T-cell (primary cell): Measurements from ENCODE around the gene TAS1R1. TPM values are rescaled to one million over a fixed set of nuclear protein-coding genes. Genes with fewer than 3 reads are reported as not detected.
A peak's percentile ranks its signal among the peaks of the same experiment; 100 is the strongest.

Source experiments
- ATAC-seq, 4 experiments: fragments of 200-7000 bp in 3 of 4; fragments of 150-1000 bp in 1 of 4; cut with Tn5 transposase; replicated peaks in 1 of 4; 1 replicate in 3 of 4; 2 replicates in 1 of 4; pipeline ENCODE4 v1.10.0; 2021; ENCODE audit warnings: moderate library complexity in 3 of 4, mild to moderate bottlenecking in 2 of 4, moderate number of reproducible peaks in 1 of 4
- CTCF ChIA-PET, 2 donors: fragments of 300-600 bp; sonication (Branson Sonifier 250); formaldehyde crosslinking; loops; one replicate each; lab custom pipeline; 2022; ENCODE audit warnings: antibody characterized with exemption in 2 of 2; lab: Charles Lee
- POLR2A ChIA-PET, 2 donors: fragments of 300-600 bp; sonication (Branson Sonifier 250); formaldehyde crosslinking; loops; one replicate each; lab custom pipeline; 2022; ENCODE audit warnings: antibody characterized with exemption in 2 of 2; lab: Charles Lee
- DNase-seq, 35 experiments: peaks; one replicate each; pipeline versions ENCODE4 v3.0.0 to v3.0.0-alpha.2; 2013 to 2023
- H3K27ac ChIP-seq: one replicate; pipeline ENCODE4 v1.5.1; 2013; ENCODE audit warnings: low read length
- H3K27me3 ChIP-seq, 2 experiments: replicated peaks in 1 of 2; 1 replicate in 1 of 2; 2 replicates in 1 of 2; pipeline versions ENCODE4 v1.6.1 to v1.7.0; 2013; ENCODE audit warnings: low read length in 1 of 2, mixed read lengths in 1 of 2; ENCODE audit not compliant: control insufficient read depth in 2 of 2, insufficient read depth in 2 of 2; ENCODE audit errors: extremely low read depth in 1 of 2
- H3K36me3 ChIP-seq, 2 donors: 1 replicate in 1 of 2; 2 replicates in 1 of 2; pipeline versions ENCODE4 v1.6.1 to v1.7.0; 2013; ENCODE audit warnings: low read length in 1 of 2; ENCODE audit not compliant: control insufficient read depth in 2 of 2, insufficient read depth in 1 of 2; ENCODE audit errors: extremely low read depth in 1 of 2
- H3K4me1 ChIP-seq, 2 experiments: 1 replicate in 1 of 2; 2 replicates in 1 of 2; pipeline versions ENCODE4 v1.6.1 to v1.7.0; 2013; ENCODE audit warnings: low read length in 2 of 2, mixed read lengths in 1 of 2; ENCODE audit not compliant: insufficient read depth in 2 of 2, control insufficient read depth in 1 of 2; ENCODE audit errors: extremely low read depth in 1 of 2
- H3K4me3 ChIP-seq, 2 donors: 1 replicate in 1 of 2; 2 replicates in 1 of 2; pipeline versions ENCODE4 v1.5.1 to v1.7.0; 2013; ENCODE audit warnings: mild to moderate bottlenecking in 2 of 2, low read length in 1 of 2, moderate library complexity in 1 of 2; ENCODE audit not compliant: control insufficient read depth in 1 of 2; ENCODE audit errors: extremely low read depth in 1 of 2
- H3K9me3 ChIP-seq: 2 replicates; pipeline ENCODE4 v1.7.0; 2013
- H3K27ac Mint-ChIP-seq, 2 donors: one replicate each; pipeline ENCODE4 v1.8.0; 2020 to 2021; ENCODE audit warnings: mild to moderate bottlenecking in 2 of 2, mixed read lengths in 2 of 2
- H3K27me3 Mint-ChIP-seq, 2 donors: one replicate each; pipeline ENCODE4 v1.8.0; 2021 to 2022; ENCODE audit warnings: mixed read lengths in 2 of 2
- H3K36me3 Mint-ChIP-seq: one replicate; pipeline ENCODE4 v1.8.0; 2021; ENCODE audit warnings: mixed read lengths
- H3K4me1 Mint-ChIP-seq, 3 donors: one replicate each; pipeline ENCODE4 v1.8.0; 2020 to 2022; ENCODE audit warnings: mixed read lengths in 3 of 3, mild to moderate bottlenecking in 1 of 3
- H3K4me3 Mint-ChIP-seq, 3 donors: one replicate each; pipeline ENCODE4 v1.8.0; 2020 to 2022; ENCODE audit warnings: mild to moderate bottlenecking in 3 of 3, mixed read lengths in 3 of 3, moderate library complexity in 3 of 3
- H3K9me3 Mint-ChIP-seq, 3 donors: one replicate each; pipeline ENCODE4 v1.8.0; 2020 to 2022; ENCODE audit warnings: mixed read lengths in 3 of 3
- WGBS: methylation state at CpG from one replicate; pipeline ENCODE4 v1.1.5; 2013; ENCODE audit warnings: missing lambda C conversion rate; ENCODE audit not compliant: insufficient coverage; 5-methylcytosine and 5-hydroxymethylcytosine counted together
- total RNA-seq, 35 experiments: library from RNA in 6 of 35; stranded (reverse) in 6 of 35; fragments of 120-200 nt in 1 of 35; gene quantifications; one replicate each; pipeline versions ENCODE4 v1.2.1 to v1.2.4 and lab custom pipeline; 2013 to 2026

TAS1R1 gene
- total RNA-seq, 5 donors from 2014 or later (not counting 1 experiment from before 2014, with no cell fraction given) = not detected

- Mint-ChIP-seq H3K27ac (peak overlapping the region; percentile 98 to 99), H3K9me3 (no peaks in the 10 kb centered on the region), H3K4me1 (peaks cover 38 to 48% (median 38%) of the 10 kb centered on the region in 3 donors), H3K4me3 (peak overlapping the region; percentile 96 to 99 (median 99)), H3K27me3 (no peaks in the 10 kb centered on the region), H3K36me3 (peaks cover 12% of the 10 kb centered on the region)
- H3K9me3 ChIP-seq = no peaks in the 10 kb centered on the region
- no peaks in the 10 kb centered on the region for H3K27me3 ChIP-seq
- ATAC-seq (peak; percentile 36 to 51 (median 49)), DNase-seq (peak in 7 of 35 experiments; percentile 19 to 52 (median 28))
- POLR2A ChIA-PET = no interaction called here
- peaks cover 1 to 11% of the 10 kb centered on the region in 2 donors for H3K36me3 ChIP-seq
- H3K4me1 ChIP-seq = peaks cover 17 to 54% of the 10 kb centered on the region in 2 experiments
- H3K27ac ChIP-seq = peak overlapping the region; percentile 51
- under 1% methylated on average over 103 of the region's 103 CpGs for WGBS
- peak overlapping the region; percentile 79 to 97 for H3K4me3 ChIP-seq
- CTCF ChIA-PET = interaction anchor here in 1 of 2 donors (1.2 kb wide), 1 partner anchor 10 kb away, joined by 3 read pairs; no protein-coding TSS in a partner anchor
Measured at GRCh38 chr1:6601923-6602668, 47.0 kb downstream of the TAS1R1 start.

DNA sequence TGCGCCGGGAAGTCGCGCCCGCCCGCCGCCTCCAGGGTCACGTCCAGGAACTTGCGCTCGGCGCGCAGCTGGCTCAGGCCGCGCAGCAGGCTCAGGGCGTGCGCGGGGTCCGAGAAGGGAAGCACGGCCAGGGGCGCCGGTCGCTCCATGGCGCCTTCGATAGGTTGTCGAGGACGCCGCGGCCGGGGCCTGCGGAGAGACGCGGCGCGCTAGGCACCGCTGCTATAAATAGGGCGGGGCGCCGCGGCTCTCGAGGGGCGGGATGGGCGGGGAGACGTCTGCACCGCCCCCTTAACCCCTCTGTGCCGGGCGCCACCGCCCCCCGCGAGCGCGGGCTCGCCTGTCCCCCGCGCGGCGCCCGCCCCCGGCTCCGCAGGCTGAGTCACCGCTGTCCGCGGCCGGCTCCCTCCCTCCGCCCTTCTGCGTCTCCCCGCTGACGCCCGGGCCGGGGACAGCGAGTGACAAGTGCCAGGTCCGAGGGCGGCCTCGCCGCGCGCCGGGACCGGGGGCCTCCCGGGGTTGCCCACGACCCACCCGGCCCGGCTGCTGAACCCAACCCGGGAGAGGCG, 47.6 kb downstream of the TAS1R1 start, which contains the start of gene KLHL21:
KLHL21 (minus strand) TSS at position 201 of the 569 bp plus-strand sequence; CDS start at position 149, 52 bp downstream.
- Mint-ChIP-seq H3K27ac (peak within 1 kb of the TSS; percentile 98 to 99), H3K4me3 (peak within 1 kb of the TSS; percentile 96 to 99 (median 99)), H3K27me3 (no peaks in the 10 kb centered on the region), H3K36me3 (peaks cover 12% of the 10 kb centered on the region), H3K9me3 (no peaks in the 10 kb centered on the region), H3K4me1 (peaks cover 34 to 42% (median 38%) of the 10 kb centered on the region in 3 donors)
- peak within 1 kb of the TSS; percentile 79 to 97 for H3K4me3 ChIP-seq
- peaks cover 0 to 5% of the 10 kb centered on the region in 2 donors for H3K36me3 ChIP-seq
- H3K9me3 ChIP-seq = no peaks in the 10 kb centered on the region
- no peaks in the 10 kb centered on the region for H3K27me3 ChIP-seq
- ATAC-seq (peak; percentile 63 to 73 (median 70)), DNase-seq (peak; percentile 50 to 89 (median 76))
- POLR2A ChIA-PET = interaction anchor here in 1 of 2 donors (0.6 kb wide), 1 partner anchor 114 kb away, joined by 3 read pairs; no protein-coding TSS in a partner anchor
- WGBS = under 1% methylated on average over 74 of the region's 84 CpGs
- CTCF ChIA-PET = interaction anchor here (0.5 to 1.2 kb wide), 2 partner anchors 18 to 21 kb away, joined by 3 to 4 read pairs; no protein-coding TSS in a partner anchor
- H3K27ac ChIP-seq = peak within 1 kb of the TSS; percentile 82
- peaks cover 17 to 48% of the 10 kb centered on the region in 2 experiments for H3K4me1 ChIP-seq

GRCh38 chr1:6603238-6603914, 48.3 kb downstream of the TAS1R1 start:
- H3K27me3 ChIP-seq = no peaks in the 10 kb centered on the region
- no peaks in the 10 kb centered on the region for H3K9me3 ChIP-seq
- H3K4me1 ChIP-seq = peaks cover 17 to 42% of the 10 kb centered on the region in 2 experiments
- DNase-seq = peak; percentile 52 to 80 (median 65)
- H3K27ac ChIP-seq = peak overlapping the region; percentile 82
- H3K4me1 Mint-ChIP-seq = peaks cover 28 to 40% (median 38%) of the 10 kb centered on the region in 3 donors
- peak; percentile 30 to 58 (median 43) for ATAC-seq
- no peaks in the 10 kb centered on the region for H3K27me3 Mint-ChIP-seq
- no peaks in the 10 kb centered on the region for H3K36me3 ChIP-seq
- H3K36me3 Mint-ChIP-seq = peaks cover 12% of the 10 kb centered on the region
- H3K4me3 ChIP-seq = peak overlapping the region; percentile 70 to 79
- peak overlapping the region; percentile 96 to 97 for H3K27ac Mint-ChIP-seq
- 2% methylated on average over 23 of the region's 36 CpGs for WGBS
- ChIA-PET CTCF (interaction anchor here (0.5 to 1.2 kb wide), 3 partner anchors 14 to 21 kb away, joined by 3 to 4 read pairs (median 3); no protein-coding TSS in a partner anchor), POLR2A (interaction anchor here in 1 of 2 donors (0.6 to 0.7 kb wide), 2 partner anchors 9 to 115 kb away, joined by 3 read pairs; no protein-coding TSS in a partner anchor)
- H3K4me3 Mint-ChIP-seq = peak overlapping the region; percentile 84 to 99 (median 85)
- H3K9me3 Mint-ChIP-seq = no peaks in the 10 kb centered on the region

DNA sequence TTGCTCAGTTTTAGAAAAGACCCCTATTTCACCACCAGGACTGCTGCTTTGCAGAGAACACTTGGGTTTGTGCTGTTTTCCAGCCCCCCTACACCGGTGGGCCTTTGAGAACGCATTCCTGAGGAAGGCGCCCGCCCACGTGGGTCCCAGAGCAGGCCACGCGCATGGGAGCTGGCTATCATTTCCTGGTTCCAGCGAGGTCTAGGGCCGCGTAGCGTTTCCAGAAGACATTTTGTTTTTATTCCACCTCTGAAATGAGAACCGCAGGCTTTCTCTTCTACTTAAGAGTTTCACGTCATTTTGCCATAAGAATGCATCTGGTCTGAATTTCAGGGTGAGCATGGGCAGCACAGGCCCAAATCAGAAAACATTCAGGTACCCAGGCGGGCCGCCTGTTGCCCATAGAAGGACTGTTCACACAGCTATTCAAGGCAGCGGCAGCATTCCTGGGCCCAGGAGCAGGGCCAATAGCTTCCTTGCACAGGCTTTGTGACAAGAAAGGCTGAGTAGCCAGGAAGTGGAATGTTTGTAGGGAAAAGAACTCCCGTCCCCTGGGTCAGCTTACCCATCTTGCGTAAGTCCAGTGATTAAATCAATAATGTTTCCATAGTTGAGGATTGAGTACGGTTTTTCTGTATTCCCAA, 48.9 kb downstream of the TAS1R1 start:
- H3K27me3 Mint-ChIP-seq = no peaks in the 10 kb centered on the region
- Histone ChIP-seq H3K4me3 (peak overlapping the region; percentile 70 to 79), H3K27ac (peak overlapping the region; percentile 82), H3K36me3 (no peaks in the 10 kb centered on the region), H3K4me1 (peaks cover 15 to 38% of the 10 kb centered on the region in 2 experiments), H3K9me3 (no peaks in the 10 kb centered on the region), H3K27me3 (no peaks in the 10 kb centered on the region)
- H3K9me3 Mint-ChIP-seq = no peaks in the 10 kb centered on the region
- DNase-seq (peak in 5 of 35 experiments; percentile 10 to 38 (median 31)), ATAC-seq (no peak)
- ChIA-PET CTCF (interaction anchor here in 1 of 2 donors (1.1 to 1.2 kb wide), 2 partner anchors 15 to 20 kb away, joined by 3 to 4 read pairs; no protein-coding TSS in a partner anchor), POLR2A (interaction anchor here in 1 of 2 donors (0.7 kb wide), 1 partner anchor 8 kb away, joined by 3 read pairs; no protein-coding TSS in a partner anchor)
- peak overlapping the region; percentile 96 to 97 for H3K27ac Mint-ChIP-seq
- H3K4me3 Mint-ChIP-seq = peak overlapping the region; percentile 84 to 99 (median 85)
- 59% methylated on average over 11 of the region's 19 CpGs for WGBS
- H3K4me1 Mint-ChIP-seq = peaks cover 23 to 34% (median 33%) of the 10 kb centered on the region in 3 donors
- H3K36me3 Mint-ChIP-seq = peaks cover 12% of the 10 kb centered on the region

DNA sequence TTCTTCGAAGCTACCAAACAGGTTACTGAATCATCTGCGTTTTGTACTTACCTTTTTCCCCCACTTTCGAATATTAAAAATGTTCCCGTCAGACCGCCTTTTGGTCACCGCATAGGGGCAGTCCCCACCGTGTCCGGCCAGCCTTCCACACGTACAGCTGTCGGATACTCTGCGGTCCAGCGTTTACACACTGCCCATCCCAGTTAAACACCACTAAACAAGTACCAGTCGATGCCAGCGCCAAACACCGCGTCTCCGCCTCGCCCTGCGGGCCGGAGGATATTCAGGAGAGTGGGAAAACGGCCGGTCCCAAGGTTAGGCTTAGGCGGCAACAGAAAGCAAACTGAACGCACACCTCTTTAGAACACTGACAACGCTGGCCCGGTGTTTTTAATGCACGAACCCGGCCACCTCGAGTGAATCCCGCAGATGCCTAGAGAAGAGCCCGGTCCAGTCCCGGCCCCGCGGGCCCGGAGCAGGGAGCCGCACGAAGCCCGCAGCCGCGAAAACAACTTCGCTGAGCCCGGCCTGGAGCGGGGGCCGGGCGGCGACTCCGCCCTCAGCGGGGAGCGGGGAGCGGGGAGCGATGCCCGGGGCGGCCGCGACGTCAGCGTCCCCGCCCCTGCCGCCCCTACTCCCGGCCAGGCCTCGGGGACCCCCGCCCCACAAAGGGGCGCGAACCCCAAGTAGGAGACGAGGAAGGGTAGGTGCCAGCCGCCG, 57.7 kb downstream of the TAS1R1 start:
- no peaks in the 10 kb centered on the region for H3K9me3 ChIP-seq
- no peak overlapping the region for H3K27ac ChIP-seq
- H3K4me3 ChIP-seq = peak overlapping the region; percentile 68 to 88
- H3K4me1 ChIP-seq = peaks cover 0 to 16% of the 10 kb centered on the region in 2 experiments
- H3K4me3 Mint-ChIP-seq = peak overlapping the region; percentile 87 to 90 (median 89)
- ChIA-PET CTCF (interaction anchor here (0.7 to 1.1 kb wide), 2 partner anchors 11 to 136 kb away, joined by 3 read pairs; no protein-coding TSS in a partner anchor), POLR2A (interaction anchor here in 1 of 2 donors (0.5 to 0.9 kb wide), 2 partner anchors 9 to 17 kb away, joined by 3 to 4 read pairs; no protein-coding TSS in a partner anchor)
- ATAC-seq (peak; percentile 42 to 55 (median 46)), DNase-seq (peak in 2 of 35 experiments; percentile 28 to 30)
- H3K9me3 Mint-ChIP-seq = no peaks in the 10 kb centered on the region
- WGBS = under 1% methylated on average over 64 of the region's 67 CpGs
- H3K36me3 ChIP-seq = no peaks in the 10 kb centered on the region
- H3K36me3 Mint-ChIP-seq = no peaks in the 10 kb centered on the region
- H3K27me3 ChIP-seq = no peaks in the 10 kb centered on the region
- H3K27me3 Mint-ChIP-seq = no peaks in the 10 kb centered on the region
- peak overlapping the region; percentile 69 to 86 for H3K27ac Mint-ChIP-seq
- peaks cover 22 to 26% (median 22%) of the 10 kb centered on the region in 3 donors for H3K4me1 Mint-ChIP-seq
